ENCODE measurements around the gene ZWILCH. TPM values are rescaled to one million over a fixed set of nuclear protein-coding genes. Genes with fewer than 3 reads are reported as not detected.

ZWILCH gene
- total and polyA plus RNA-seq, 2 experiments from 2014 or later, result 9.8 to 17.8 TPM

DNA sequence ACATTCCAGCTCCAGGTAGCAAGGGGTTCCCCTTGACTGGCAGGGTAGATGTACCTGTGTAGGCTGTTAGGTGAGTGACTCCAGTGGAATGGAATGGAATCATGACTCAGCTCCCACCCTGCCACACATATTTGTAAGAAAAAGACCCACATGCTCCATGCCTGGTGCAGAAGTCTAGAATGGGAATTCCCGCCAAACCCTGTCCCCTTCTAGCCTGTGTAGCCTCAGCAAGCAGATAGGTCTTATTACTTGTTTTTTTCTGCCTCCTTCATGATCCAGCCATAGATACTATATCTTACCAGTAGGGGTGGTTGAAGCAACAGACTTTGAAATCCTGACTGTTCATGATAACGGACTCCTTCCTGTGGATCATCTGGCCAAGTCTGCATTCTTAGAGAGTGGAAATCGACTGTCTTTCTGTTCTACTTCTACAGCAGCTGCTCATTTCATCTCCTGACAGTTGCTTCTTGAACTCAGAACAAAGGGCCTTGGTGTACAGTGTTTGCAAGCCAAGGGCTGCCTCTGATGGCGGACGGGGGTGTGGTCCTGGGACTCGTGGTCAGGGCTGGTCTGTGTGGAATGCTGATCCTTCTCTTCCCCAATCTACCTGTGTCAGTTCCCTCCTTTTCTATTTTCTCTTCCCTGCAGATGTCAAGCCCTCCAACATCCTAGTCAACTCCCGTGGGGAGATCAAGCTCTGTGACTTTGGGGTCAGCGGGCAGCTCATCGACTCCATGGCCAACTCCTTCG lies 23.8 kb upstream of the ZWILCH start:
- Histone ChIP-seq H3K9me3 (ENCODE audit: low read depth) (no peaks in the 10 kb centered on the region), H3K9me2 (replicated peaks; ENCODE audit: insufficient read depth) (no peaks in the 10 kb centered on the region), H3K36me3 (replicated peaks; ENCODE audit: insufficient read depth, low read depth) (no peaks in the 10 kb centered on the region), H3K4me2 (no peak overlapping the region), H3K4me1 (ENCODE audit: insufficient read depth) (no peaks in the 10 kb centered on the region), H3K4me3 (no peak overlapping the region), H4K20me1 (ENCODE audit: insufficient read depth, poor library complexity, severe bottlenecking) (no peaks in the 10 kb centered on the region), H3K27me3 (no peaks in the 10 kb centered on the region), H3K27ac (no peak overlapping the region), H2AFZ (no peak overlapping the region), H3K79me2 (no peaks in the 10 kb centered on the region)
- TF ChIP-seq EZH2phosphoT487 (IDR thresholded peaks at IDR 0.05; ENCODE audit: low read depth, severe bottlenecking, unreplicated experiment), result no peak
- no peak for TF ChIP-seq EZH2 (IDR thresholded peaks at IDR 0.05; ENCODE audit: borderline replicate concordance)
- TF ChIP-seq, protein P1, sequence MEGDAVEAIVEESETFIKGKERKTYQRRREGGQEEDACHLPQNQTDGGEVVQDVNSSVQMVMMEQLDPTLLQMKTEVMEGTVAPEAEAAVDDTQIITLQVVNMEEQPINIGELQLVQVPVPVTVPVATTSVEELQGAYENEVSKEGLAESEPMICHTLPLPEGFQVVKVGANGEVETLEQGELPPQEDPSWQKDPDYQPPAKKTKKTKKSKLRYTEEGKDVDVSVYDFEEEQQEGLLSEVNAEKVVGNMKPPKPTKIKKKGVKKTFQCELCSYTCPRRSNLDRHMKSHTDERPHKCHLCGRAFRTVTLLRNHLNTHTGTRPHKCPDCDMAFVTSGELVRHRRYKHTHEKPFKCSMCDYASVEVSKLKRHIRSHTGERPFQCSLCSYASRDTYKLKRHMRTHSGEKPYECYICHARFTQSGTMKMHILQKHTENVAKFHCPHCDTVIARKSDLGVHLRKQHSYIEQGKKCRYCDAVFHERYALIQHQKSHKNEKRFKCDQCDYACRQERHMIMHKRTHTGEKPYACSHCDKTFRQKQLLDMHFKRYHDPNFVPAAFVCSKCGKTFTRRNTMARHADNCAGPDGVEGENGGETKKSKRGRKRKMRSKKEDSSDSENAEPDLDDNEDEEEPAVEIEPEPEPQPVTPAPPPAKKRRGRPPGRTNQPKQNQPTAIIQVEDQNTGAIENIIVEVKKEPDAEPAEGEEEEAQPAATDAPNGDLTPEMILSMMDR (IDR thresholded peaks at IDR 0.05; ENCODE audit: poor library complexity), result no peak
- peak; percentile 21 for DNase-seq (ENCODE audit: low spot score)
- WGBS (ENCODE audit: low lambda C conversion rate, missing lambda C conversion rate), result 88% methylated on average over 10 of the region's 10 CpGs

DNA sequence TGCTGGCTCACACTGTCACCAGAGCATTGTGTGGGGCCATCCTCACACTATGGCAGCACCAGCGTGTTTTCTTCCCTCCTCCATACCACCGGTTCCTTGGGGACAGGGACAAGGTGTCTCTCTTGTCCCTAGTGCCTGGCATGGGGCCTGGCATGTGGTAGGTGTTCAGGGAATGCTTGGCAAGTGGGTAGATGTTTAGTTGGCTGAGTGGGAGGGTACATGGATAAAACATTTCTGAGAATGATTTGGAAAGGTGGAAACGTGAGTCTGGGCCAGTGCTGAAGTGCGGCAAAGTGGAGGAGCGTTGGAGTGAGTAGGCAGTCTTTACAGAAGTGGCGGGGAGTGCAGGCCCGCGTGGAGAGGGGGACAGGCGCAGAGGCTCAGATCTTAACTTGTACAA lies 22.6 kb upstream of the ZWILCH start:
- TF ChIP-seq EZH2 (IDR thresholded peaks at IDR 0.05; ENCODE audit: borderline replicate concordance), result no peak
- TF ChIP-seq, protein P1 (IDR thresholded peaks at IDR 0.05; ENCODE audit: poor library complexity), result no peak
- no peak for TF ChIP-seq EZH2phosphoT487 (IDR thresholded peaks at IDR 0.05; ENCODE audit: low read depth, severe bottlenecking, unreplicated experiment)
- Histone ChIP-seq H3K27ac (no peak overlapping the region), H3K9me2 (replicated peaks; ENCODE audit: insufficient read depth) (no peaks in the 10 kb centered on the region), H3K4me1 (ENCODE audit: insufficient read depth) (no peaks in the 10 kb centered on the region), H3K36me3 (replicated peaks; ENCODE audit: insufficient read depth, low read depth) (no peaks in the 10 kb centered on the region), H4K20me1 (ENCODE audit: insufficient read depth, poor library complexity, severe bottlenecking) (no peaks in the 10 kb centered on the region), H3K9me3 (ENCODE audit: low read depth) (no peaks in the 10 kb centered on the region), H3K4me2 (no peak overlapping the region), H3K27me3 (no peaks in the 10 kb centered on the region), H2AFZ (no peak overlapping the region), H3K79me2 (no peaks in the 10 kb centered on the region), H3K4me3 (no peak overlapping the region)
- WGBS (ENCODE audit: low lambda C conversion rate, missing lambda C conversion rate), result 94% methylated on average over 9 of the region's 9 CpGs
- no peak for DNase-seq (ENCODE audit: low spot score)

DNA sequence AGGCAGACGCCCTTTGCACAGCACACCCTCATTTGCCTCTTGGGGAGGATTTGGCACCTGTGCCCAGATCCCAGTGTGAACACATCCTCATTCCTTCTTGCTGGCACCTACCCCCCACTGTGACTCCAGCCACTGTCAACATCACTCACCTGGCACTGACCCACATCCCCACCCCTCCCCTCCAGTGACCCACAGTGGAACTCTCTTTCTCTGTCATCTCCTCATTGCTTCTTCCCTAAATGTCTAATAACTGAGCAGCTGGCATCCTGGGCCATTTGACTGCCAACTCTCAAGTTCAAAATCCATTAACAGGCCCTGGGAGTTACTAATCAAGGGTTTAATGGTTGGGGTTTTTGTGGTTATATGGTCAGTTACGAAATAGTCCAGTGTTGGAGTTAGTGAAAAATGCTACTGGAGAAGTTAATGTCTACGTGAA lies 22.0 kb upstream of the ZWILCH start:
- DNase-seq (ENCODE audit: low spot score), result no peak
- no peaks in the 10 kb centered on the region for H3K79me2 ChIP-seq
- no peaks in the 10 kb centered on the region for H3K9me2 ChIP-seq (replicated peaks; ENCODE audit: insufficient read depth)
- 92% methylated on average over 3 of the region's 3 CpGs for WGBS (ENCODE audit: low lambda C conversion rate, missing lambda C conversion rate)
- no peak overlapping the region for H3K27ac ChIP-seq
- H3K36me3 ChIP-seq (replicated peaks; ENCODE audit: insufficient read depth, low read depth), result no peaks in the 10 kb centered on the region
- no peak for TF ChIP-seq EZH2phosphoT487 (IDR thresholded peaks at IDR 0.05; ENCODE audit: low read depth, severe bottlenecking, unreplicated experiment)
- TF ChIP-seq EZH2 (IDR thresholded peaks at IDR 0.05; ENCODE audit: borderline replicate concordance), result no peak
- TF ChIP-seq, protein P1 (IDR thresholded peaks at IDR 0.05; ENCODE audit: poor library complexity), result no peak
- H4K20me1 ChIP-seq (ENCODE audit: insufficient read depth, poor library complexity, severe bottlenecking), result no peaks in the 10 kb centered on the region
- no peaks in the 10 kb centered on the region for H3K4me1 ChIP-seq (ENCODE audit: insufficient read depth)
- no peaks in the 10 kb centered on the region for H3K27me3 ChIP-seq
- H2AFZ ChIP-seq, result no peak overlapping the region
- H3K4me2 ChIP-seq, result no peak overlapping the region
- no peaks in the 10 kb centered on the region for H3K9me3 ChIP-seq (ENCODE audit: low read depth)
- no peak overlapping the region for H3K4me3 ChIP-seq
